Transverse colon (tissue), 4 donors: ENCODE results near the gene CLCNKA. TPM values are rescaled to one million over a fixed set of nuclear protein-coding genes. Genes with fewer than 3 reads are reported as not detected.

ENCODE experiments used
- DNase-seq: peaks from one replicate; pipeline ENCODE4 v3.0.0-alpha.2; 2019
- H3K27ac ChIP-seq, 4 donors: fragments of 200-600 bp; sonication (generic); 2 replicates each; pipeline ENCODE4 v1.5.1; 2016 to 2018; ENCODE audit warnings: inconsistent platforms in 4 of 4
- H3K27me3 ChIP-seq: fragments of 200-600 bp; sonication (generic); 2 replicates; pipeline ENCODE4 v1.5.1; 2017; ENCODE audit warnings: inconsistent platforms
- H3K36me3 ChIP-seq, 4 donors: fragments of 200-600 bp; sonication (generic); 2 replicates each; pipeline ENCODE4 v1.5.1; 2017 to 2019; ENCODE audit warnings: inconsistent platforms in 4 of 4
- H3K4me1 ChIP-seq, 4 donors: fragments of 200-600 bp; sonication (generic); 2 replicates each; pipeline ENCODE4 v1.5.1; 2017 to 2020; ENCODE audit warnings: inconsistent platforms in 4 of 4
- H3K4me3 ChIP-seq, 4 donors: fragments of 200-600 bp; sonication (generic); 1 replicate in 1 of 4; 2 replicates in 3 of 4; pipeline versions ENCODE4 v1.5.1 to v1.6.1; 2017 to 2019; ENCODE audit warnings: inconsistent platforms in 4 of 4
- H3K9me3 ChIP-seq, 2 donors: fragments of 200-600 bp; sonication (generic); 2 replicates each; pipeline ENCODE4 v1.5.1; 2017 to 2019; ENCODE audit warnings: inconsistent platforms in 2 of 2
- CTCF ChIP-seq, 5 experiments: fragments of 200-600 bp in 3 of 5; fragments of 450-650 bp in 2 of 5; sonication (generic) in 3 of 5; IDR thresholded peaks; 1 replicate in 2 of 5; 2 replicates in 3 of 5; pipeline ENCODE4 v1.5.1; 2016 to 2017; ENCODE audit warnings: antibody characterized with exemption in 5 of 5, inconsistent platforms in 3 of 5, mild to moderate bottlenecking in 2 of 5, moderate library complexity in 1 of 5
- EP300 ChIP-seq: sonication (generic); formaldehyde crosslinking; IDR thresholded peaks from one replicate; pipeline ENCODE4 v1.6.1; 2017; ENCODE audit warnings: antibody characterized with exemption, low read depth
- POLR2A ChIP-seq: fragments of 450-650 bp; IDR thresholded peaks from one replicate; pipeline ENCODE4 v1.6.1; 2016; ENCODE audit warnings: antibody characterized with exemption, mild to moderate bottlenecking, moderate library complexity
- POLR2AphosphoS5 ChIP-seq, 3 donors: sonication (generic); formaldehyde crosslinking; IDR thresholded peaks; one replicate each; pipeline ENCODE4 v1.6.1; 2016; ENCODE audit warnings: antibody characterized with exemption in 3 of 3
- WGBS, 2 donors: methylation state at CpG; one replicate each; pipeline ENCODE4 v1.1.5; 2018; ENCODE audit warnings: low coverage in 1 of 2; 5-methylcytosine and 5-hydroxymethylcytosine counted together
- in situ Hi-C, 4 donors: fragments of 200-750 bp; cut with MboI; loops; one replicate each; pipeline versions ENCODE4 v1.15.0 to v1.15.1; 2017; ENCODE audit warnings: low sequenced_read_pairs in 3 of 4, low pct_ligation_motif_present in 1 of 4, low pct_unique_long_range_greater_than_20kb in 1 of 4
- intact Hi-C: fragments of 100-400 bp; cut with DNase I; formaldehyde crosslinking; loops from one replicate; pipeline ENCODE4 v1.15.1; 2023; ENCODE audit warnings: low total_unique reads
- total RNA-seq, 4 donors: library from RNA; depleted of rRNA; stranded (reverse); fragments of >200 nt; gene quantifications; one replicate each; pipeline ENCODE4 v1.1.0, GENCODE V29; 2016

Gene CLCNKA
- total RNA-seq: 10 to 100 TPM in 1 of 4 donors, under 1 TPM in 2, not detected in 1; 0.68 to 21.7 (median 0.79) TPM

DNA sequence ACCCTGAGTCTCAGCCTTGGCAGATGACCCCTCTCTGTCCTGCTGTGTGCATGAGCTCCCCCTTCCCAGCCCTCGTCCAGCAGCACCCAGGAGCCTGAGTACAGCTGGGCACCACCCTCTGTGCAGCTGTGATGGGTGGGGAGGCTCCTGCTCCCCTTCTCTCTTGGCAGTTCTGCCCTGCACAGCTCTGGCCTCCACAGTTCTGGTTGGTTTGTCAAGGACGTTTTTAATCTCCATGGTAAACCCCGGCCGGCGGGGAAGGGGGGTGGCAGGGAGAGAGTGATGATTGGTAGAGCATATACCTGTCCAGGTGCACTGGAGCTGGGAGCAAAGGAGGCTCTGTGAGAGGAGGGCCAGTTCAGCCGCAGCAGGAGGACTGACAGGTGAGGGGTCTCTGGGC is at the start of gene CLCNKA:
TSS of gene CLCNKA (plus strand) at position 356 of the 400 bp plus-strand sequence. CDS start 584 bp downstream, outside the sequence.
- Histone ChIP-seq H3K4me3 (no peak within 1 kb of the TSS), H3K27me3 (peaks cover 5% of the 10 kb centered on the region), H3K27ac (peak within 1 kb of the TSS in 2 of 4 donors; percentile 14 to 32), H3K36me3 (no peaks in the 10 kb centered on the region), H3K9me3 (no peaks in the 10 kb centered on the region), H3K4me1 (peaks cover 8 to 21% (median 18%) of the 10 kb centered on the region in 4 donors)
- no peak for TF ChIP-seq POLR2AphosphoS5 (IDR thresholded peaks at IDR 0.05)
- 39% methylated on average over 6 of the region's 6 CpGs; no CpG with 5 or more reads in 1 of the 2 donors for WGBS, 2 donors
- DNase-seq: no peak
- in situ Hi-C loops (no loop called here), intact Hi-C loops (no loop called here)

- H3K27me3 ChIP-seq: no peaks in the 10 kb centered on the region
- no peaks in the 10 kb centered on the region for H3K9me3 ChIP-seq
- in situ Hi-C loops: loop anchor here in 1 of 4 donors (10.0 kb wide), 1 partner anchor 148 kb away; no protein-coding TSS in a partner anchor
- TF ChIP-seq POLR2AphosphoS5 (IDR thresholded peaks at IDR 0.05) (no peak), POLR2A (no peak), CTCF (IDR thresholded peaks at IDR 0.05) (no peak), EP300 (no peak)
- no peak overlapping the region for H3K4me3 ChIP-seq
- intact Hi-C loops: no loop called here
- DNase-seq: no peak
- peaks cover 0 to 12% (median 0%) of the 10 kb centered on the region in 4 donors for H3K36me3 ChIP-seq
- peaks cover 6 to 17% (median 11%) of the 10 kb centered on the region in 4 donors for H3K4me1 ChIP-seq
- WGBS, 2 donors: 100% methylated on average over 1 of the region's 1 CpG
- no peak overlapping the region for H3K27ac ChIP-seq
Observed at GRCh38 chr1:15972409-15972808, 49.4 kb upstream of the CLCNKA start.

GRCh38 chr1:15973772-15974171 is 48.1 kb upstream of the CLCNKA start:
- in situ Hi-C loops (loop anchor here in 1 of 4 donors (10.0 kb wide), 1 partner anchor 149 kb away; no protein-coding TSS in a partner anchor), intact Hi-C loops (no loop called here)
- H3K4me3 ChIP-seq: no peak overlapping the region
- no peak for DNase-seq
- 87 to 97% methylated on average over 3 to 4 of the region's 4 CpGs for WGBS, 2 donors
- no peak for TF ChIP-seq POLR2AphosphoS5 (IDR thresholded peaks at IDR 0.05)
- TF ChIP-seq EP300: no peak
- TF ChIP-seq CTCF (IDR thresholded peaks at IDR 0.05): no peak
- TF ChIP-seq POLR2A: no peak
- peaks cover 6 to 17% (median 11%) of the 10 kb centered on the region in 4 donors for H3K4me1 ChIP-seq
- no peaks in the 10 kb centered on the region for H3K9me3 ChIP-seq
- no peaks in the 10 kb centered on the region for H3K27me3 ChIP-seq
- peaks cover 0 to 12% (median 0%) of the 10 kb centered on the region in 4 donors for H3K36me3 ChIP-seq
- no peak overlapping the region for H3K27ac ChIP-seq

DNA sequence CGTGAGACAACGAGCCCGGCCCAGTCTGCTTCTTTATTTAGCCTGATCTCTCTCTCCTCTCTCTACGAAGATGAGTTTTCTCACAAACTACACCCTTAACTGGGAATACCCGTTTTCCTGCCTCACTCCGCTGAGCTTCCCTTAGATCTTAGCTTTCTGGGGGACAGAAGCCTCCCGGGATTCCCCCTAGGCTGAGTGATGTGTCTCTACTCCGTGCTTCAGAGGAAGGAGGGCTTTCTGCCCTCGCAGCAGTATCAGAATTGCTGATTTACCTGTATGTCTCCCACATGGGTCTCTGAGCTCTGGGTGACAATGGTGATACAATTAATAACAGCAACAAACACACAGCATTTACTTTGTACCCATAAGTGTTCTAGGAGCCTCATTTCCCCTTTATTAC is 47.0 kb upstream of the CLCNKA start:
- in situ Hi-C loops (loop anchor here in 3 of 4 donors (10.0 to 25.0 kb wide), 2 partner anchors 150 to 163 kb away; partner anchors contain the start of gene UQCRHL (in 2 of the 3)), intact Hi-C loops (no loop called here)
- H3K27ac ChIP-seq: peak overlapping the region in 2 of 4 donors; percentile 88 to 89
- DNase-seq: no peak
- H3K36me3 ChIP-seq: peaks cover 0 to 12% (median 0%) of the 10 kb centered on the region in 4 donors
- WGBS, 2 donors: 38 to 49% methylated on average over 4 to 9 of the region's 9 CpGs
- H3K27me3 ChIP-seq: no peaks in the 10 kb centered on the region
- TF ChIP-seq POLR2AphosphoS5 (IDR thresholded peaks at IDR 0.05) (no peak), POLR2A (no peak), CTCF (IDR thresholded peaks at IDR 0.05) (no peak), EP300 (no peak)
- H3K4me1 ChIP-seq: peaks cover 6 to 17% (median 11%) of the 10 kb centered on the region in 4 donors
- H3K9me3 ChIP-seq: no peaks in the 10 kb centered on the region
- peak overlapping the region; percentile 59 to 95 (median 80) for H3K4me3 ChIP-seq
